ENCODE results near the gene NT5C1A. TPM values are rescaled to one million over a fixed set of nuclear protein-coding genes. Genes with fewer than 3 reads are reported as not detected.

The NT5C1A gene
- total RNA-seq, 2 donors from 2014 or later, result 4.1 to 9.2 TPM

- Mint-ChIP-seq H3K9me3 (no peaks in the 10 kb centered on the region), H3K36me3 (no peaks in the 10 kb centered on the region), H3K4me3 (no peak overlapping the region), H3K27me3 (peaks cover 35 to 50% of the 10 kb centered on the region in 2 donors), H3K4me1 (ENCODE audit: low read depth in 2 of 2) (peaks cover 5 to 11% of the 10 kb centered on the region in 2 donors), H3K27ac (no peak overlapping the region)
- DNase-seq (ENCODE audit: low spot score) (no peak), ATAC-seq (peak in 1 of 2 donors; percentile 61)
Measured at GRCh38 chr1:39683591-39684312, 11.8 kb upstream of the NT5C1A start.

DNA sequence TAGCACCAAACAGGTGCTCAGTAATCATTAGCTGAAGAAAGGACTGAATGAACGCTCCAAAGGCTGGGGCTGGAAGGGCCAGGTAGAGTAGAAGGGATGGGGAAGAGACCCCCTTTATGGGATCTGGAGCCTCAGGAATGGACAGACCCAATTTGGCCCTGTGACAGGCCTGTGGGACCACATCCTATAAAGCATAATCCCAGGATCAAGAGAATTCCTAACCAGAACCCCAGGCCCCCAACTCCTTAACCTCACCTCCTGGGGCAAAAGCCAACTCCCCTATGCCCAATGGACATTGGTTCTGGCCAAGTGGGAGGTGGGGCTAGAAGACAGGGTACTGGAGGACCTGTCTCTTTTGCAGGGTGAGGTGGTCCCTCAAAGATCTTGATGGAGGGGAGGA lies 10.1 kb upstream of the NT5C1A start:
- H3K9me3 Mint-ChIP-seq, result no peaks in the 10 kb centered on the region
- no peak overlapping the region for H3K27ac Mint-ChIP-seq
- no peak for DNase-seq (ENCODE audit: low spot score)
- H3K4me1 Mint-ChIP-seq (ENCODE audit: low read depth in 2 of 2), result peaks cover 5 to 6% of the 10 kb centered on the region in 2 donors
- ATAC-seq, result no peak
- H3K36me3 Mint-ChIP-seq, result no peaks in the 10 kb centered on the region
- H3K27me3 Mint-ChIP-seq, result peaks cover 25 to 33% of the 10 kb centered on the region in 2 donors
- H3K4me3 Mint-ChIP-seq, result no peak overlapping the region

GRCh38 chr1:39681294-39681693 lies 9.4 kb upstream of the NT5C1A start:
- ATAC-seq (no peak), DNase-seq (ENCODE audit: low spot score) (no peak)
- Mint-ChIP-seq H3K4me3 (no peak overlapping the region), H3K4me1 (ENCODE audit: low read depth in 2 of 2) (peaks cover 5 to 6% of the 10 kb centered on the region in 2 donors), H3K27me3 (peaks cover 23 to 29% of the 10 kb centered on the region in 2 donors), H3K9me3 (no peaks in the 10 kb centered on the region), H3K36me3 (no peaks in the 10 kb centered on the region), H3K27ac (no peak overlapping the region)

GRCh38 chr1:39680751-39681150 lies 8.8 kb upstream of the NT5C1A start:
- DNase-seq (ENCODE audit: low spot score), result no peak
- ATAC-seq, result no peak

GRCh38 chr1:39679821-39680220 lies 7.9 kb upstream of the NT5C1A start:
- ATAC-seq (no peak), DNase-seq (ENCODE audit: low spot score) (no peak)
- Mint-ChIP-seq H3K36me3 (no peaks in the 10 kb centered on the region), H3K9me3 (no peaks in the 10 kb centered on the region), H3K4me3 (no peak overlapping the region), H3K4me1 (ENCODE audit: low read depth in 2 of 2) (peaks cover 3 to 4% of the 10 kb centered on the region in 2 donors), H3K27me3 (peaks cover 18 to 20% of the 10 kb centered on the region in 2 donors), H3K27ac (no peak overlapping the region)

More at GRCh38 chr1:39680751-39681150, 8.8 kb upstream of the NT5C1A start:
- Mint-ChIP-seq H3K27ac (no peak overlapping the region), H3K9me3 (no peaks in the 10 kb centered on the region), H3K4me1 (ENCODE audit: low read depth in 2 of 2) (peaks cover 5 to 6% of the 10 kb centered on the region in 2 donors), H3K4me3 (no peak overlapping the region), H3K36me3 (no peaks in the 10 kb centered on the region), H3K27me3 (peaks cover 20 to 25% of the 10 kb centered on the region in 2 donors)

DNA sequence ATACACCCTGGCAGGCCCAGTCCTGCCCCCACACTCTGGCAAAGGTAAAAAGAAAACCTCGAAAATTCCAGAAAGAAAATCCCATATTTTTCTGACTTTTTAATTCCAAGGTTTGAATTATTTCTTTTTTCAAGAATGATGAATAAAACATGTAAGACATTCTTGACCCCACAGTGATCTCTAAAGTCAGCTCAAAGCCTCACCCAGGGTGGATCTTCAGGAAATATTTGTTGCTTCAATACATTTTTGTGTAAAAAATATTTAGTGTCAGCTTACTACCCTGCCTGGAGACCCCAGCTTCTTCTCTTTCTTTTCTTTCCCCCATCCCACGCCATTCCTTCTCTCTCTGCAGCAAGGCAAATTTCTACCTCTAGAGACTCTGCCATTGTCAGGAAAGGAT lies 7.0 kb upstream of the NT5C1A start:
- no peak for DNase-seq (ENCODE audit: low spot score)
- H3K9me3 Mint-ChIP-seq, result no peaks in the 10 kb centered on the region
- H3K27ac Mint-ChIP-seq, result no peak overlapping the region
- no peaks in the 10 kb centered on the region for H3K36me3 Mint-ChIP-seq
- no peak for ATAC-seq
- H3K27me3 Mint-ChIP-seq, result peaks cover 17 to 19% of the 10 kb centered on the region in 2 donors
- H3K4me3 Mint-ChIP-seq, result no peak overlapping the region
- no peaks in the 10 kb centered on the region for H3K4me1 Mint-ChIP-seq (ENCODE audit: low read depth in 2 of 2)

- Mint-ChIP-seq H3K9me3 (no peaks in the 10 kb centered on the region), H3K4me1 (ENCODE audit: low read depth in 2 of 2) (no peaks in the 10 kb centered on the region), H3K27ac (peak overlapping the region in 1 of 2 donors; percentile 78), H3K27me3 (peaks cover 13 to 19% of the 10 kb centered on the region in 2 donors), H3K4me3 (no peak overlapping the region), H3K36me3 (no peaks in the 10 kb centered on the region)
- DNase-seq (ENCODE audit: low spot score) (no peak), ATAC-seq (no peak)
Measured at GRCh38 chr1:39677645-39678044, 5.7 kb upstream of the NT5C1A start.

DNA sequence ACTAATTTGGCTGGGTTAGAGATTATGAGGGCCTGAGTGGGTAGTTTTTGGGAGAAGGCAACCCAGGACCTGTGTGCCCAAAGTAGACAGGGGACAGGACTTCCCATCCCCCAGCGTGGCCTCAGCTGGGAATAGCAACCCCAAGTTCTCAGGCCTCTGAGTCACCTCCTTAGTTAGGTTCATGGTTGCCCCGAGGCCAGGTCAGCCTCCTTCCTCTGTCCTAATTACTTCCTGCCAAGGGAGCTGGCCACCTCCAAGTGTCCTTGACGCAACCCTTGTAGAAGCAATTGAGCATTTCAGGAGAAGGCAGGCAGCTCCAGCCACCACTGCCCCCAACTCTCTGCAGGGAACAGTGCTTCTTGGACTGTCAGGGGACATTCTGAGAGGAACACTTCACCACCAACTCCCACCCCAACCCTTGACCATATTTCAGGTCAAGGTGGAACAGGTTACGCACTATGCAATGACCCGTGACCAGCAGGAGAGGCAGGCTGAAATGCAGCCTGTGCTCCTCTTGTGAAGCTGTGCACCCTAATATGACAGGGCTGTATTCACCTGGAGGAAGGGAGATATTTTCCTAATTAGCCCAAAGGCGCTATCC lies 5.1 kb upstream of the NT5C1A start:
- no peak overlapping the region for H3K27ac Mint-ChIP-seq

GRCh38 chr1:39675220-39675619 lies 3.3 kb upstream of the NT5C1A start:
- ATAC-seq (no peak), DNase-seq (ENCODE audit: low spot score) (no peak)
- Mint-ChIP-seq H3K4me1 (ENCODE audit: low read depth in 2 of 2) (peaks cover 0 to 6% of the 10 kb centered on the region in 2 donors), H3K27me3 (peaks cover 15 to 22% of the 10 kb centered on the region in 2 donors), H3K9me3 (no peaks in the 10 kb centered on the region), H3K4me3 (no peak overlapping the region), H3K36me3 (no peaks in the 10 kb centered on the region), H3K27ac (no peak overlapping the region)

More for the DNA sequence above, 5.1 kb upstream of the NT5C1A start:
- H3K4me1 Mint-ChIP-seq (ENCODE audit: low read depth in 2 of 2), result no peaks in the 10 kb centered on the region
- H3K36me3 Mint-ChIP-seq, result no peaks in the 10 kb centered on the region
- DNase-seq (ENCODE audit: low spot score) (no peak), ATAC-seq (no peak)
- H3K27me3 Mint-ChIP-seq, result peaks cover 8 to 15% of the 10 kb centered on the region in 2 donors
- H3K9me3 Mint-ChIP-seq, result no peaks in the 10 kb centered on the region
- no peak overlapping the region for H3K4me3 Mint-ChIP-seq

DNA sequence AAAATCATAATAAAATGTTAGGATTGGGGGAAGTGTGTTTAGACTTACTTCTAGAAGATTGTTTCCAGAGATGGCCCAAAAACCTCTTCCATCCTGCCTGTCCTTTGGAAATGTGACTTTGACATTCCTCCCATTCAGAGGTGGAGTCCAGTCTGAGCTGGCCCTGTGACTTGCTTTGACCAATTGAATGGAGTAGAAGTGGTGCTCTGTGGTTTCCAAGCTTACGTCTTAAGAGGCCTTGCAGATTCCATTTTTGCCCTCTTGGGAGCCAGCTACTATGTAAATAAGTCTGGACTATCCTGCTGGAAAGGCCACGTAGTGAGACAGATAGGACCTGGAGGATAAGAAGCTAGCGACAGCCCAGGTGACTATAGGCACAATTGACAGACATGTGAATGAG lies 1.3 kb upstream of the NT5C1A start:
- Mint-ChIP-seq H3K27ac (no peak overlapping the region), H3K9me3 (no peaks in the 10 kb centered on the region), H3K4me3 (no peak overlapping the region), H3K27me3 (peaks cover 16 to 30% of the 10 kb centered on the region in 2 donors), H3K4me1 (ENCODE audit: low read depth in 2 of 2) (peaks cover 0 to 10% of the 10 kb centered on the region in 2 donors), H3K36me3 (no peaks in the 10 kb centered on the region)
- DNase-seq (ENCODE audit: low spot score), result no peak
- ATAC-seq, result no peak

- Mint-ChIP-seq H3K4me1 (ENCODE audit: low read depth in 2 of 2) (peaks cover 3 to 13% of the 10 kb centered on the region in 2 donors), H3K4me3 (peak overlapping the region; percentile 60), H3K27ac (no peak overlapping the region), H3K27me3 (peaks cover 16 to 30% of the 10 kb centered on the region in 2 donors), H3K9me3 (no peaks in the 10 kb centered on the region), H3K36me3 (no peaks in the 10 kb centered on the region)
- ATAC-seq, result peak; percentile 22 to 33
- no peak for DNase-seq (ENCODE audit: low spot score)
Measured at GRCh38 chr1:39672551-39672947, 642 bp upstream of the NT5C1A start.

DNA sequence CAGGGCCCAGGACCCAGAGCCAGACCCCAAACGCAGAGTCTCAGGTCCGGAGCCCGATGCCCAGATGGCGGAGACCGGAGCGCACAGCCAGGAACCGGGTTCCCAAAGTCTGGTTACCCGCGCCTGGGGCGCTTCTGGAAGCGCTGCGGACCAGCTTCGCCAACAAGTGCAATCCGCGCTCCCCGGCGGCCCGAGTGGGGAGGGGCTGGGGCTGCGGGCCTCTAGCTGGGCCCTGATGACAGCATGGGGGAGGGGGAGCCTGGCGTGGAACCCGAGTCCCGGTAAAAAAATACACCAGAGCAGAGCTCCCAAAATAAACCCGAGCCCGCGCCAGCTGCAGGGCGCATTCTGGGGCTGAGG lies 494 bp downstream of the NT5C1A start:
- Mint-ChIP-seq H3K9me3 (no peaks in the 10 kb centered on the region), H3K4me1 (ENCODE audit: low read depth in 2 of 2) (peaks cover 12 to 21% of the 10 kb centered on the region in 2 donors), H3K36me3 (no peaks in the 10 kb centered on the region), H3K27ac (no peak overlapping the region), H3K4me3 (no peak overlapping the region), H3K27me3 (peaks cover 16 to 30% of the 10 kb centered on the region in 2 donors)
- DNase-seq (ENCODE audit: low spot score) (no peak), ATAC-seq (no peak)

GRCh38 chr1:39670689-39671088 lies 1.2 kb downstream of the NT5C1A start:
- no peak for ATAC-seq
- Mint-ChIP-seq H3K27ac (peak overlapping the region in 1 of 2 donors; percentile 22), H3K9me3 (no peaks in the 10 kb centered on the region), H3K4me1 (ENCODE audit: low read depth in 2 of 2) (peaks cover 17 to 24% of the 10 kb centered on the region in 2 donors), H3K27me3 (peaks cover 16 to 30% of the 10 kb centered on the region in 2 donors), H3K4me3 (peak overlapping the region; percentile 43), H3K36me3 (no peaks in the 10 kb centered on the region)
- no peak for DNase-seq (ENCODE audit: low spot score)

GRCh38 chr1:39668894-39669293 lies 3.0 kb downstream of the NT5C1A start:
- H3K4me3 Mint-ChIP-seq, result no peak overlapping the region
- H3K36me3 Mint-ChIP-seq, result no peaks in the 10 kb centered on the region
- ATAC-seq, result no peak
- H3K27me3 Mint-ChIP-seq, result peaks cover 15 to 26% of the 10 kb centered on the region in 2 donors
- no peak for DNase-seq (ENCODE audit: low spot score)
- H3K27ac Mint-ChIP-seq, result peak overlapping the region in 1 of 2 donors; percentile 74
- H3K4me1 Mint-ChIP-seq (ENCODE audit: low read depth in 2 of 2), result peaks cover 17 to 24% of the 10 kb centered on the region in 2 donors
- no peaks in the 10 kb centered on the region for H3K9me3 Mint-ChIP-seq

All from natural killer cell treated with Interleukin-12 subunit alpha and Interleukin-12 subunit beta and Interleukin-15 and Interleukin-18, amount 100 ng/mL, for 72 hours (primary cell).